Gastrocnemius medialis (tissue), 4 donors: ENCODE results near the gene RAD51B. TPM values are rescaled to one million over a fixed set of nuclear protein-coding genes. Genes with fewer than 3 reads are reported as not detected.

ENCODE experiments used
- ATAC-seq, 2 donors: fragments of 150-250 bp; one replicate each; pipeline ENCODE4 v1.9.1; 2016
- DNase-seq, 2 donors: peaks; one replicate each; pipeline ENCODE4 v3.0.0-alpha.2; 2019
- H3K27ac ChIP-seq, 4 donors: fragments of 200-600 bp; sonication (generic); 1 replicate in 1 of 4; 2 replicates in 3 of 4; pipeline ENCODE4 v1.5.1; 2016 to 2018; ENCODE audit warnings: mild to moderate bottlenecking in 2 of 4, moderate library complexity in 1 of 4
- H3K27me3 ChIP-seq, 3 donors: fragments of 200-600 bp; sonication (generic) in 2 of 3; 1 replicate in 1 of 3; 2 replicates in 2 of 3; pipeline versions ENCODE4 v1.5.1 to v1.6.0; 2016 to 2019; ENCODE audit warnings: mild to moderate bottlenecking in 1 of 3, moderate library complexity in 1 of 3
- H3K36me3 ChIP-seq, 2 donors: fragments of 200-600 bp; sonication (generic) in 1 of 2; one replicate each; pipeline ENCODE4 v1.5.1; 2017 to 2018
- H3K4me1 ChIP-seq, 2 donors: fragments of 200-600 bp; sonication (generic) in 1 of 2; one replicate each; pipeline ENCODE4 v1.5.1; 2016 to 2017; ENCODE audit warnings: mild to moderate bottlenecking in 2 of 2
- H3K4me3 ChIP-seq, 4 donors: fragments of 200-600 bp; sonication (generic) in 3 of 4; 1 replicate in 1 of 4; 2 replicates in 3 of 4; pipeline ENCODE4 v1.5.1; 2016 to 2019; ENCODE audit warnings: mild to moderate bottlenecking in 2 of 4
- H3K9me3 ChIP-seq, 3 donors: fragments of 200-600 bp; sonication (generic) in 2 of 3; 1 replicate in 1 of 3; 2 replicates in 2 of 3; pipeline ENCODE4 v1.5.1; 2016 to 2019
- POLR2A ChIP-seq, 2 donors: fragments of 450-650 bp; IDR thresholded peaks; one replicate each; pipeline ENCODE4 v1.6.1; 2017; ENCODE audit warnings: antibody characterized with exemption in 2 of 2, mild to moderate bottlenecking in 2 of 2, moderate library complexity in 2 of 2
- in situ Hi-C, 4 donors: fragments of 200-750 bp; cut with MboI; loops; one replicate each; pipeline versions ENCODE4 v1.15.0 to v1.8.0; 2017; ENCODE audit warnings: low sequenced_read_pairs in 4 of 4
- intact Hi-C: fragments of 100-400 bp; cut with DNase I; formaldehyde crosslinking; loops from one replicate; pipeline ENCODE4 v1.15.1; 2023; ENCODE audit warnings: low total_unique reads
- total RNA-seq, 4 donors: library from RNA; depleted of rRNA; stranded (reverse); fragments of >200 nt; gene quantifications; one replicate each; pipeline versions ENCODE4 v1.1.0 to v1.2.3, GENCODE V29; 2016
- TF ChIP-seq, protein P1 (sequence below), 5 experiments: fragments of 450-650 bp in 3 of 5; fragments of 200-600 bp in 2 of 5; sonication (generic) in 2 of 5; IDR thresholded peaks in 4 of 5; conservative IDR thresholded peaks in 1 of 5; 1 replicate in 4 of 5; 2 replicates in 1 of 5; pipeline ENCODE4 v1.5.1; 2016 to 2019; ENCODE audit warnings: antibody characterized with exemption in 5 of 5, mild to moderate bottlenecking in 3 of 5, moderate library complexity in 3 of 5

RAD51B gene
- total RNA-seq, 4 donors from 2014 or later, result 1.6 to 3.3 (median 2.4) TPM

DNA sequence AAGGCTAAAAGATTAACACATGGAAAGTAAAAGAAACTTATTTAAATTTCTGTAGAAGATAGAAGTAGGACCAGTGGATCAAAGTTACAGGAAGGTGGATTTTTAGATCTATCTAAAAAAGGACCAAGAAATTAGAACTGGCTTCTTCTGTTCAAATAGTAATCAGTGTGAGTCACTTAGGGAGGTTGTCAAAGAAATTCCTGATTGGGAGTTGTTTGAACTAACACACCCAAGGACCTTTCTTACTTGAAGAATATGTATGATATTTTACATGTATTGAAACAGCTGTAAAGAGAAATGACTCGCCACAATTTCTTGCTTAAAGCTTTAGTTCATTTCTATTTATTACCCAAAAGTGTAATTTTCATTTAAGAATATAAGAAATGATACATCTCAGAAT lies 256.9 kb downstream of the RAD51B start:
- in situ Hi-C loops (no loop called here), intact Hi-C loops (no loop called here)
- H3K4me3 ChIP-seq, result no peak overlapping the region
- no peaks in the 10 kb centered on the region for H3K27me3 ChIP-seq
- DNase-seq (no peak), ATAC-seq (no peak)
- no peaks in the 10 kb centered on the region for H3K4me1 ChIP-seq
- no peaks in the 10 kb centered on the region for H3K9me3 ChIP-seq
- no peak overlapping the region for H3K27ac ChIP-seq
- TF ChIP-seq, protein P1, sequence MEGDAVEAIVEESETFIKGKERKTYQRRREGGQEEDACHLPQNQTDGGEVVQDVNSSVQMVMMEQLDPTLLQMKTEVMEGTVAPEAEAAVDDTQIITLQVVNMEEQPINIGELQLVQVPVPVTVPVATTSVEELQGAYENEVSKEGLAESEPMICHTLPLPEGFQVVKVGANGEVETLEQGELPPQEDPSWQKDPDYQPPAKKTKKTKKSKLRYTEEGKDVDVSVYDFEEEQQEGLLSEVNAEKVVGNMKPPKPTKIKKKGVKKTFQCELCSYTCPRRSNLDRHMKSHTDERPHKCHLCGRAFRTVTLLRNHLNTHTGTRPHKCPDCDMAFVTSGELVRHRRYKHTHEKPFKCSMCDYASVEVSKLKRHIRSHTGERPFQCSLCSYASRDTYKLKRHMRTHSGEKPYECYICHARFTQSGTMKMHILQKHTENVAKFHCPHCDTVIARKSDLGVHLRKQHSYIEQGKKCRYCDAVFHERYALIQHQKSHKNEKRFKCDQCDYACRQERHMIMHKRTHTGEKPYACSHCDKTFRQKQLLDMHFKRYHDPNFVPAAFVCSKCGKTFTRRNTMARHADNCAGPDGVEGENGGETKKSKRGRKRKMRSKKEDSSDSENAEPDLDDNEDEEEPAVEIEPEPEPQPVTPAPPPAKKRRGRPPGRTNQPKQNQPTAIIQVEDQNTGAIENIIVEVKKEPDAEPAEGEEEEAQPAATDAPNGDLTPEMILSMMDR (IDR thresholded peaks at IDR 0.05 in 4 of 5, conservative IDR thresholded peaks at IDR 0.05 in 1 of 5), result no peak
- TF ChIP-seq POLR2A (IDR thresholded peaks at IDR 0.05), result no peak
- H3K36me3 ChIP-seq, result no peaks in the 10 kb centered on the region

DNA sequence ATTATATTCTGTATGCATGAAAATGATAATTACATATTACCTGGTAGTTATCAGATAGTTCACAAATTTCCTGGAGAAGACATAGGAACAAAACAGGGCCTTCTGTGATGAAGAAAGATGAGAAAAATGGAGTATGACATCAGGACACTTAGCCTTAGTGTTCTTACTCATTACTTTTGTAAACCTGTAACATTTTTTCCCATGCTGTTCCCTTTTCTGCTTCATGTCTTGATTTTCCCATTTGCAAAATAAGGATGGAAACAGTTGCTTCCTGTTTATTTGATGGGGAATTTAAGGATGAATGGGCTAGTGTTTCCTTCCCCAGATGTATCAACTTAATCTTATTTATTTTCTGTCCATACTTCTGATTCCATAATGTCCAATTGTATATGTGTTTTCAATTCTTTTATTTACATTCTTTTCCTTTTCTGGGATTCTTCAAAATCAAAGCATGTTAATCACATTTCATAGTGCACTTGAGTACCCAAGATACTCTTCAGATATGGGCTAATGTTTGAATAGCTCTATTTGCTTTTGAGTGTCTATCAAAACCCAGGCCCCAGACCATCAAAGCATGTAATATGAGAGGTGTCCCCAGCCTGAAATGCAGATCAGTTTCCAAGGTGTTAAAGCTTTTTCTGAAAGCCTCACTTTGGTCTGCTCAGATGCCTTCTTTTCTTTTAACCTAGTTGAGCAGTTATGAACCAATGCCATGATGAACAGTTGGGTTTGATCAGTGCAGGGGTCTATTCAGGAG lies 260.5 kb downstream of the RAD51B start:
- TF ChIP-seq, protein P1 (IDR thresholded peaks at IDR 0.05 in 4 of 5, conservative IDR thresholded peaks at IDR 0.05 in 1 of 5), result no peak
- TF ChIP-seq POLR2A (IDR thresholded peaks at IDR 0.05), result no peak
- intact Hi-C loops, result no loop called here
- Histone ChIP-seq H3K9me3 (no peaks in the 10 kb centered on the region), H3K27me3 (no peaks in the 10 kb centered on the region), H3K27ac (no peak overlapping the region), H3K36me3 (no peaks in the 10 kb centered on the region), H3K4me1 (no peaks in the 10 kb centered on the region), H3K4me3 (no peak overlapping the region)
- in situ Hi-C loops, result no loop called here
- ATAC-seq, result no peak
- DNase-seq, result no peak

DNA sequence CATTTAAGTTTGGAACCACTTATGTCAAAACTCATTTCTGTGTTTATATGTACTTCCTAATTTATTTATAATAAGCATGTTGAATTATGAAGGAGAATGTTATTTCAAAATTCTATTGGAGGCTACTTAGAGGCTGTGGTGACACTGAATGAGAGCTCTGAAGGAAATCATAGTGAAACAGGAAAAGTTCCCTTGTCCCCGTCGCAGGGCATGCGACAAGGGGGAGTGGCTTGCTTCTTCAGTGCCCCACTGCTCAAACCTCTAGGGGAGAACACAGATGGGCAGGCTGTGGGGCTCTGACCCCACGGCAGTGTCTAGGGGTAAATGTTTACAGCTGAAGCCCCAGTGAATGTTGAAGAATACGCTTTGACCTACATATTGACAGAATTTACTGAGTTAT lies 261.9 kb downstream of the RAD51B start:
- no peaks in the 10 kb centered on the region for H3K9me3 ChIP-seq
- in situ Hi-C loops, result no loop called here
- DNase-seq, result no peak
- no peaks in the 10 kb centered on the region for H3K27me3 ChIP-seq
- ATAC-seq, result no peak
- H3K27ac ChIP-seq, result no peak overlapping the region
- no peak for TF ChIP-seq POLR2A (IDR thresholded peaks at IDR 0.05)
- TF ChIP-seq, protein P1 (IDR thresholded peaks at IDR 0.05 in 4 of 5, conservative IDR thresholded peaks at IDR 0.05 in 1 of 5), result no peak
- H3K36me3 ChIP-seq, result no peaks in the 10 kb centered on the region
- H3K4me3 ChIP-seq, result no peak overlapping the region
- intact Hi-C loops, result no loop called here
- no peaks in the 10 kb centered on the region for H3K4me1 ChIP-seq

DNA sequence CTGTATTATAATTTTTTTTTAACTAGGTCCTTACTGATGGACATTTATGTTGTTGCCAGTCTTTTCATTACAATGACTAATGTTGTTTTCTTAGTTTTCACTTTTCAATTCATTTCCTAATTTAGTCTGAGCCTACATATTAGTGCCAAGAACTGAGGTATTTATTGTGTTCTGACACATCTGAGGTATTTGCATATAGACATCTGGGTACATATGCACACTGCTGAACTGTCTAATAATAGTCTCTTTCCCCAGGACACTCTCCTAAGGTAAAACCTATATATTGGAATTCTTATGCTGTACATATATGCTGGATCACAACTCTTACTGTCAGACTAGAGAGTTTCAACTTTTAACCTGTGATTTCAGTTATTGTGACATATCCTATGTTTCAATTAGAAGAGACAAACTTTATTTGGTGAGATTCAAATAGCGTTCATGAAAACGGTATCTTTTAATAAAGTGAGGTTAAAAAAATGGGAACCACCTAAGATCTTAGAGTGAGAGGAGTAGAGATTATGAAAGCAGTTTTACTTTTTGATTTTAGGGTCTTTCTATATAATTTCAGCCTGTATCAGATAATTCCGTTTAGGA lies 263.2 kb downstream of the RAD51B start:
- H3K9me3 ChIP-seq, result no peaks in the 10 kb centered on the region
- intact Hi-C loops, result no loop called here
- no peak overlapping the region for H3K4me3 ChIP-seq
- in situ Hi-C loops, result no loop called here
- H3K4me1 ChIP-seq, result no peaks in the 10 kb centered on the region
- DNase-seq, result no peak
- H3K27ac ChIP-seq, result no peak overlapping the region
- H3K27me3 ChIP-seq, result no peaks in the 10 kb centered on the region
- TF ChIP-seq, protein P1 (IDR thresholded peaks at IDR 0.05 in 4 of 5, conservative IDR thresholded peaks at IDR 0.05 in 1 of 5), result no peak
- no peak for TF ChIP-seq POLR2A (IDR thresholded peaks at IDR 0.05)
- no peak for ATAC-seq
- no peaks in the 10 kb centered on the region for H3K36me3 ChIP-seq
